ENCODE results near the gene MACROD2. TPM values are rescaled to one million over a fixed set of nuclear protein-coding genes. Genes with fewer than 3 reads are reported as not detected.

Gene MACROD2
- total RNA-seq, 5 donors from 2014 or later (not counting 1 experiment from before 2014, with no cell fraction given), result 0.23 to 1.3 (median 0.51) TPM; not detected in 2

DNA sequence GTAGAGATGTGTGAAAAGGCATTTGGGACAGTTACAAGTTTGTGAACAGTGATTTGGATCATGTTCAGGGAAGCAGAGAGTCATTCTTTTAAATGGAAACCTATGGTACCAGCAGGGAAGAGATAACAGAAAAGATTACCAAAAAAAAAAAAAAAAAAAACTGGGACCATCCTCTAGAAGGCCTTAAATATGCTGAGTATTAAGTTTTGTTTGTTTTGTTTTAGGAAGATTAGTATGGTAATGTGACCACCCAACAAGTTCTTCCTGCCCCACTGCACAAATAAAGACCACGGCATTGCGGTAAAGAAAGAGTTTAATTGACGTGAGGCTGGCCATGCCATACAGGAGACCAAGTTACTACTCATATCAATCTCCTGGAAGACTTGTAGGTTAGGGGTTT is 1631.8 kb downstream of the MACROD2 start:
- no peak for ATAC-seq (replicated peaks in 1 of 4)
- no CpG with 5 or more reads among the region's 3 CpGs for WGBS (ENCODE audit: insufficient coverage)
- H3K4me3 ChIP-seq (ENCODE audit: control insufficient read depth in 1 of 2, extremely low read depth in 1 of 2, low read length in 1 of 2), result no peak overlapping the region
- H3K27me3 ChIP-seq (replicated peaks in 1 of 2; ENCODE audit: control insufficient read depth in 2 of 2, extremely low read depth in 1 of 2, insufficient read depth in 2 of 2, low read length in 1 of 2), result no peaks in the 10 kb centered on the region
- no peak overlapping the region for H3K4me3 Mint-ChIP-seq
- ChIA-PET POLR2A (no interaction called here), CTCF (no interaction called here)
- H3K4me1 Mint-ChIP-seq, result no peaks in the 10 kb centered on the region
- H3K27me3 Mint-ChIP-seq, result no peaks in the 10 kb centered on the region
- no peaks in the 10 kb centered on the region for H3K4me1 ChIP-seq (ENCODE audit: control insufficient read depth in 1 of 2, extremely low read depth in 1 of 2, insufficient read depth in 2 of 2, low read length in 2 of 2)
- no peak for DNase-seq
- H3K9me3 Mint-ChIP-seq, result peaks cover 5 to 12% (median 10%) of the 10 kb centered on the region in 3 donors
- H3K27ac ChIP-seq (ENCODE audit: low read length), result no peak overlapping the region
- H3K36me3 Mint-ChIP-seq, result no peaks in the 10 kb centered on the region
- H3K9me3 ChIP-seq, result no peaks in the 10 kb centered on the region
- no peak overlapping the region for H3K27ac Mint-ChIP-seq
- H3K36me3 ChIP-seq (ENCODE audit: control insufficient read depth in 2 of 2, extremely low read depth in 1 of 2, insufficient read depth in 1 of 2, low read length in 1 of 2), result no peaks in the 10 kb centered on the region

DNA sequence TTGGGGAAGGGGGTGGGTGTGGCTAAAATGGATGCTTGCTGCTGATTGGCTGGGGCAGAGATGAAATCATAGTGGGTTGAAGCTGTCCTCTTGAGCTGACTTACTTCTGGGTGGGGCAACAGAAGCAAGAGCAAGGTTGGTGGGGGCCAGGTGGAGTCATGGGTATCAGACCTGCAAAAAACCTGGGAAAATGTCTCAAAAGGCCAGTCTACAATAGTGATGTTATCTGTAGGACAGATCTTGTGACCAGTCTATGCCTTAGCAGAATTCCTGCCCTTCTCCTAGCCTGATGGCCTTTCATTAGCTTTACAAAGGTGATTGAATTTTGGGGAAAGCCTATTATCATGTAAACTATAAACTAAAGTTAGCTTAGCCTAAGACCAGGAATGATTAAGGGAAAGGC is 1632.2 kb downstream of the MACROD2 start:
- no peak overlapping the region for H3K4me3 ChIP-seq (ENCODE audit: control insufficient read depth in 1 of 2, extremely low read depth in 1 of 2, low read length in 1 of 2)
- ATAC-seq (replicated peaks in 1 of 4) (no peak), DNase-seq (no peak)
- Mint-ChIP-seq H3K27ac (no peak overlapping the region), H3K4me1 (no peaks in the 10 kb centered on the region), H3K27me3 (no peaks in the 10 kb centered on the region), H3K9me3 (peaks cover 5 to 12% (median 9%) of the 10 kb centered on the region in 3 donors), H3K36me3 (no peaks in the 10 kb centered on the region), H3K4me3 (no peak overlapping the region)
- H3K36me3 ChIP-seq (ENCODE audit: control insufficient read depth in 2 of 2, extremely low read depth in 1 of 2, insufficient read depth in 1 of 2, low read length in 1 of 2), result no peaks in the 10 kb centered on the region
- no peaks in the 10 kb centered on the region for H3K4me1 ChIP-seq (ENCODE audit: control insufficient read depth in 1 of 2, extremely low read depth in 1 of 2, insufficient read depth in 2 of 2, low read length in 2 of 2)
- CTCF ChIA-PET, result no interaction called here
- POLR2A ChIA-PET, result no interaction called here
- no peaks in the 10 kb centered on the region for H3K9me3 ChIP-seq
- no peak overlapping the region for H3K27ac ChIP-seq (ENCODE audit: low read length)
- no peaks in the 10 kb centered on the region for H3K27me3 ChIP-seq (replicated peaks in 1 of 2; ENCODE audit: control insufficient read depth in 2 of 2, extremely low read depth in 1 of 2, insufficient read depth in 2 of 2, low read length in 1 of 2)

DNA sequence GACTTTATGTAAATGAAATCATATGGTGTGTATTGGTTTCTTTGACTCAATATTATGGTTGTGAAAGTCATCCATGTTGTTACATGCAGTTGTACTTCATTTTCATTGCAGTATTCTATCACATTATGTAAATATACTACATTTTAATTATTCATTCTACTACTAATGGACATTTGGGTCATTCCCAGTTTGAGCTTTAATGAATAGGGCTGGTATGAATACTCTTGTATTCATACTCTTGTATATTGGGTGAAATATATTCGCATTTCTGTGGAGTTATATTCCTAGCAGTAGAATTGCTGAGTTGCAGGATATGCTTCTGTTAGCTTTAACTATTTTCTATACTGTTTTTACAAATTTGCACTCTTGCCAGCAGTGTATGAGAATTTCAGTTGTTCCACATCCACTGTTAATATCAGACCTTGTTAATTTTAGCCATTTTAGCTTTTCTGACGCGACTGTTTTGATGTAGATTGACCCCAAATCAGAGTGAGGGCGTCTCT is 1633.6 kb downstream of the MACROD2 start:
- no peaks in the 10 kb centered on the region for H3K9me3 ChIP-seq
- CTCF ChIA-PET, result no interaction called here
- Mint-ChIP-seq H3K27ac (no peak overlapping the region), H3K27me3 (no peaks in the 10 kb centered on the region), H3K4me1 (no peaks in the 10 kb centered on the region), H3K4me3 (no peak overlapping the region), H3K36me3 (no peaks in the 10 kb centered on the region), H3K9me3 (peaks cover 5 to 12% (median 8%) of the 10 kb centered on the region in 3 donors)
- POLR2A ChIA-PET, result no interaction called here
- H3K27ac ChIP-seq (ENCODE audit: low read length), result no peak overlapping the region
- no peak overlapping the region for H3K4me3 ChIP-seq (ENCODE audit: control insufficient read depth in 1 of 2, extremely low read depth in 1 of 2, low read length in 1 of 2)
- H3K27me3 ChIP-seq (replicated peaks in 1 of 2; ENCODE audit: control insufficient read depth in 2 of 2, extremely low read depth in 1 of 2, insufficient read depth in 2 of 2, low read length in 1 of 2), result no peaks in the 10 kb centered on the region
- no peaks in the 10 kb centered on the region for H3K4me1 ChIP-seq (ENCODE audit: control insufficient read depth in 1 of 2, extremely low read depth in 1 of 2, insufficient read depth in 2 of 2, low read length in 2 of 2)
- WGBS (ENCODE audit: insufficient coverage), result no CpG with 5 or more reads among the region's 4 CpGs
- no peak for ATAC-seq (replicated peaks in 1 of 4)
- H3K36me3 ChIP-seq (ENCODE audit: control insufficient read depth in 2 of 2, extremely low read depth in 1 of 2, insufficient read depth in 1 of 2, low read length in 1 of 2), result no peaks in the 10 kb centered on the region
- DNase-seq, result no peak

DNA sequence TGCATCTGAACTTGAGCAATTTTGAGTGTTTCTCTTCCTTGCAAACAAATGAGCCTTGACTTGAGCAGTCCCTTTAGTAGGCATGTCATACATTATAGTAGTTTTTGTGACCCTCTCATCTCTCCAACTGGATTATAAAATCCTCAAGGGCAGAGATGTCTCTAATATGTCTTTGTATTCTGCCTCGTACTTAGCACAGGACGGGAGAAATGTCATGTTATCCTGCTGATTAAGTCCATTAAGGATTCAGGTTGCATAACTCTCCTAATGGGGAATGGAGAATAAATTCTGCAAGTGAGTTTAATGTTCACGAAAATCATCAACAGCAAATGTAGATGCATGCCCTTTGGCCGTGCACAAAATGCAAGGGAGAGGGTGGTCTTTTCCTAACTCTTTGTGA is 1635.0 kb downstream of the MACROD2 start:
- ChIA-PET CTCF (no interaction called here), POLR2A (no interaction called here)
- Mint-ChIP-seq H3K27me3 (no peaks in the 10 kb centered on the region), H3K27ac (no peak overlapping the region), H3K36me3 (no peaks in the 10 kb centered on the region), H3K9me3 (peaks cover 5 to 9% (median 5%) of the 10 kb centered on the region in 3 donors), H3K4me3 (no peak overlapping the region), H3K4me1 (no peaks in the 10 kb centered on the region)
- Histone ChIP-seq H3K36me3 (ENCODE audit: control insufficient read depth in 2 of 2, extremely low read depth in 1 of 2, insufficient read depth in 1 of 2, low read length in 1 of 2) (no peaks in the 10 kb centered on the region), H3K27ac (ENCODE audit: low read length) (no peak overlapping the region), H3K9me3 (no peaks in the 10 kb centered on the region), H3K4me3 (ENCODE audit: control insufficient read depth in 1 of 2, extremely low read depth in 1 of 2, low read length in 1 of 2) (no peak overlapping the region), H3K27me3 (replicated peaks in 1 of 2; ENCODE audit: control insufficient read depth in 2 of 2, extremely low read depth in 1 of 2, insufficient read depth in 2 of 2, low read length in 1 of 2) (no peaks in the 10 kb centered on the region), H3K4me1 (ENCODE audit: control insufficient read depth in 1 of 2, extremely low read depth in 1 of 2, insufficient read depth in 2 of 2, low read length in 2 of 2) (no peaks in the 10 kb centered on the region)
- ATAC-seq (replicated peaks in 1 of 4), result no peak
- DNase-seq, result no peak
- WGBS (ENCODE audit: insufficient coverage), result 64% methylated on average over 3 of the region's 4 CpGs

DNA sequence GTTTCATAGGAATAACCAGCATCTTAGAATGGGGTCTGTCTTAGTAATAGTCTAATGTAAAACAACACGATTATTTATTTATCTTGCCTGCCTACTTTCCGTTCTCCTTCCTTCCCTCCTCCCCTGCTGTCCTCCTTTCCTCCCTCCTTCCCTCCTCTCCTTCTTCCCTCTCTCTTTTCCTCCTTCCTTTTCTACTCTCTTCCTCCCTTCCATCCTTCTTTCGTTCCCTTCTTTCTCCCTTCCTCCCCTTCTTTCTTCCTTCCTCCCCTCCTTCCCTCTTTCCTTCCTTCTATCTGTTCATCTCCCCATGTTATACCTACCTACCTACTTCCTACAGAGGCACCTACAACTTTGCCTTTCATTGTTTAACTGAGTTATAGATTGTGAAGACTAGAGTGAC is 1637.4 kb downstream of the MACROD2 start:
- no peaks in the 10 kb centered on the region for H3K9me3 ChIP-seq
- no peaks in the 10 kb centered on the region for H3K27me3 ChIP-seq (replicated peaks in 1 of 2; ENCODE audit: control insufficient read depth in 2 of 2, extremely low read depth in 1 of 2, insufficient read depth in 2 of 2, low read length in 1 of 2)
- no peak overlapping the region for H3K4me3 ChIP-seq (ENCODE audit: control insufficient read depth in 1 of 2, extremely low read depth in 1 of 2, low read length in 1 of 2)
- CTCF ChIA-PET, result no interaction called here
- POLR2A ChIA-PET, result no interaction called here
- ATAC-seq (replicated peaks in 1 of 4) (no peak), DNase-seq (no peak)
- no peak overlapping the region for H3K27ac ChIP-seq (ENCODE audit: low read length)
- H3K4me3 Mint-ChIP-seq, result no peak overlapping the region
- no peaks in the 10 kb centered on the region for H3K36me3 ChIP-seq (ENCODE audit: control insufficient read depth in 2 of 2, extremely low read depth in 1 of 2, insufficient read depth in 1 of 2, low read length in 1 of 2)
- peaks cover 4 to 5% (median 5%) of the 10 kb centered on the region in 3 donors for H3K9me3 Mint-ChIP-seq
- no peak overlapping the region for H3K27ac Mint-ChIP-seq
- no peaks in the 10 kb centered on the region for H3K4me1 Mint-ChIP-seq
- no peaks in the 10 kb centered on the region for H3K4me1 ChIP-seq (ENCODE audit: control insufficient read depth in 1 of 2, extremely low read depth in 1 of 2, insufficient read depth in 2 of 2, low read length in 2 of 2)
- 81% methylated on average over 3 of the region's 3 CpGs for WGBS (ENCODE audit: insufficient coverage)
- no peaks in the 10 kb centered on the region for H3K27me3 Mint-ChIP-seq
- no peaks in the 10 kb centered on the region for H3K36me3 Mint-ChIP-seq

DNA sequence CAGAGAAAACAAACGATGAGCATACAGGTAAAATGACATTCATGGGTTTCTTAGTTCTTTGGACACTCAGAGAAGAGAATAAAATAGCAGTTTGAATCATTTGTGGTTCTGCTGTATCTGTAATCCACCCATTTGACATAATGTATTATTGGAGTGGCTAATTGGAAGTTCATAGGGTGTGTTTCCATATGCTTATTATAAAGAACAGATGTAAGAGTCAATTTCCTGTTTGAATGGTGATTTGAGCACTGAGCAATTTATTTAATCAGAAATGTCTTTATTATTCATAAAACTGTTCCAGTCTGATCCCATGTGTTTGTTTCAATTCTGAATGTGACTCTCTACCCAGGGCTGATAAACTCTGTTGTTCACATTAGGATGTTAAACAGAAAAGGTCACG is 1638.8 kb downstream of the MACROD2 start:
- Mint-ChIP-seq H3K9me3 (peaks cover 4 to 5% (median 5%) of the 10 kb centered on the region in 3 donors), H3K4me1 (no peaks in the 10 kb centered on the region), H3K4me3 (no peak overlapping the region), H3K27me3 (no peaks in the 10 kb centered on the region), H3K36me3 (no peaks in the 10 kb centered on the region), H3K27ac (no peak overlapping the region)
- DNase-seq, result no peak
- no peaks in the 10 kb centered on the region for H3K36me3 ChIP-seq (ENCODE audit: control insufficient read depth in 2 of 2, extremely low read depth in 1 of 2, insufficient read depth in 1 of 2, low read length in 1 of 2)
- no peak overlapping the region for H3K4me3 ChIP-seq (ENCODE audit: control insufficient read depth in 1 of 2, extremely low read depth in 1 of 2, low read length in 1 of 2)
- no peaks in the 10 kb centered on the region for H3K27me3 ChIP-seq (replicated peaks in 1 of 2; ENCODE audit: control insufficient read depth in 2 of 2, extremely low read depth in 1 of 2, insufficient read depth in 2 of 2, low read length in 1 of 2)
- H3K9me3 ChIP-seq, result no peaks in the 10 kb centered on the region
- ChIA-PET CTCF (no interaction called here), POLR2A (no interaction called here)
- no CpG with 5 or more reads among the region's 2 CpGs for WGBS (ENCODE audit: insufficient coverage)
- no peak for ATAC-seq (replicated peaks in 1 of 4)
- H3K4me1 ChIP-seq (ENCODE audit: control insufficient read depth in 1 of 2, extremely low read depth in 1 of 2, insufficient read depth in 2 of 2, low read length in 2 of 2), result no peaks in the 10 kb centered on the region
- H3K27ac ChIP-seq (ENCODE audit: low read length), result no peak overlapping the region

DNA sequence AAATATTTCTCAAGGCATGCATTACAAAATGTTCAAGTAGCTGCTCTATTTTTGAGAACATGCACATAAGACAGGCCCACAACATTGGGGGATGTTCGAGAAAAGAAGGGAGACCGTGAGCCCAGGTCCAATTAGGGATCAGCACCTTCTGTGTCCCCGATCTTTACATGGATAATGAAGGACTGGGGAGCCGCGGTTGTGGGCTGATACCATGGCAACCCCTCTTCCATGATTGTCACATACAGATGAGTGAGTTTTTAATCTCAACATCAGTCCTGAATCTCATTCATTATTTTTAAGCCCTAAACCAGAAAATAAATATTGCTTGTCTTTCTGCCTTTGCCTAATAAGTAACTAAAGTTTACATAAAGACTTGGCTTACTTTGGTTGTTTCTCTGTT is 1642.2 kb downstream of the MACROD2 start:
- H3K4me1 Mint-ChIP-seq, result no peaks in the 10 kb centered on the region
- Histone ChIP-seq H3K27me3 (replicated peaks in 1 of 2; ENCODE audit: control insufficient read depth in 2 of 2, extremely low read depth in 1 of 2, insufficient read depth in 2 of 2, low read length in 1 of 2) (no peaks in the 10 kb centered on the region), H3K4me3 (ENCODE audit: control insufficient read depth in 1 of 2, extremely low read depth in 1 of 2, low read length in 1 of 2) (no peak overlapping the region), H3K27ac (ENCODE audit: low read length) (no peak overlapping the region), H3K4me1 (ENCODE audit: control insufficient read depth in 1 of 2, extremely low read depth in 1 of 2, insufficient read depth in 2 of 2, low read length in 2 of 2) (no peaks in the 10 kb centered on the region), H3K36me3 (ENCODE audit: control insufficient read depth in 2 of 2, extremely low read depth in 1 of 2, insufficient read depth in 1 of 2, low read length in 1 of 2) (no peaks in the 10 kb centered on the region), H3K9me3 (no peaks in the 10 kb centered on the region)
- DNase-seq (no peak), ATAC-seq (replicated peaks in 1 of 4) (no peak)
- H3K4me3 Mint-ChIP-seq, result no peak overlapping the region
- WGBS (ENCODE audit: insufficient coverage), result 60% methylated on average over 1 of the region's 5 CpGs
- H3K27me3 Mint-ChIP-seq, result no peaks in the 10 kb centered on the region
- no peaks in the 10 kb centered on the region for H3K36me3 Mint-ChIP-seq
- POLR2A ChIA-PET, result no interaction called here
- CTCF ChIA-PET, result no interaction called here
- H3K9me3 Mint-ChIP-seq, result peaks cover 0 to 5% (median 3%) of the 10 kb centered on the region in 3 donors
- no peak overlapping the region for H3K27ac Mint-ChIP-seq

Measured in T-cell (primary cell).